Thyroid gland (tissue), 4 donors: ENCODE measurements around the gene YRDC. TPM values are rescaled to one million over a fixed set of nuclear protein-coding genes. Genes with fewer than 3 reads are reported as not detected.

Experiments used
- DNase-seq, 2 donors: peaks; one replicate each; pipeline ENCODE4 v3.0.0-alpha.2; 2019
- H3K27ac ChIP-seq, 3 donors: fragments of 200-600 bp; sonication (generic); 1 replicate in 2 of 3; 2 replicates in 1 of 3; pipeline ENCODE4 v1.5.1; 2016 to 2019; ENCODE audit warnings: mild to moderate bottlenecking in 1 of 3, moderate library complexity in 1 of 3
- H3K27me3 ChIP-seq: fragments of 200-600 bp; sonication (generic); one replicate; pipeline ENCODE4 v1.5.1; 2019
- H3K36me3 ChIP-seq, 2 donors: fragments of 200-600 bp; sonication (generic); one replicate each; pipeline ENCODE4 v1.5.1; 2016 to 2019
- H3K4me1 ChIP-seq, 2 donors: fragments of 200-600 bp; sonication (generic); one replicate each; pipeline ENCODE4 v1.5.1; 2017 to 2019
- H3K4me3 ChIP-seq, 3 donors: fragments of 200-600 bp; sonication (generic); replicated peaks in 1 of 3; 1 replicate in 2 of 3; 2 replicates in 1 of 3; pipeline ENCODE4 v1.5.1; 2016; ENCODE audit warnings: mild to moderate bottlenecking in 1 of 3
- H3K9me3 ChIP-seq: fragments of 200-600 bp; sonication (generic); one replicate; pipeline ENCODE4 v1.5.1; 2017
- CTCF ChIP-seq, 6 experiments: fragments of 200-600 bp in 3 of 6; fragments of 450-650 bp in 3 of 6; sonication (generic) in 3 of 6; IDR thresholded peaks; one replicate each; pipeline ENCODE4 v1.5.1; 2016 to 2019; ENCODE audit warnings: antibody characterized with exemption in 6 of 6, mild to moderate bottlenecking in 2 of 6, inconsistent platforms in 1 of 6, moderate library complexity in 1 of 6
- POLR2A ChIP-seq, 2 donors: fragments of 450-650 bp; IDR thresholded peaks; one replicate each; pipeline ENCODE4 v1.6.1; 2017; ENCODE audit warnings: antibody characterized with exemption in 2 of 2, mild to moderate bottlenecking in 2 of 2, moderate library complexity in 1 of 2
- WGBS, 2 donors: methylation state at CpG; one replicate each; pipeline ENCODE4 v1.1.5; 2017; 5-methylcytosine and 5-hydroxymethylcytosine counted together
- intact Hi-C: fragments of 100-400 bp; cut with DNase I; formaldehyde crosslinking; loops from one replicate; pipeline ENCODE4 v1.15.1; 2023
- total RNA-seq, 4 donors: library from RNA; depleted of rRNA; stranded (reverse); fragments of >200 nt; gene quantifications; one replicate each; pipeline ENCODE4 v1.2.3, GENCODE V29; 2016

YRDC gene
- total RNA-seq, 4 donors from 2014 or later, result 7.1 to 15.6 (median 10.9) TPM

GRCh38 chr1:37831809-37832208 is 23.8 kb upstream of the YRDC start:
- WGBS, 2 donors, result 90 to 96% methylated on average over 2 of the region's 2 CpGs
- no peak for DNase-seq
- no peaks in the 10 kb centered on the region for H3K4me1 ChIP-seq
- no peak overlapping the region for H3K4me3 ChIP-seq
- no peaks in the 10 kb centered on the region for H3K27me3 ChIP-seq
- no peak for TF ChIP-seq POLR2A (IDR thresholded peaks at IDR 0.05)
- no peak for TF ChIP-seq CTCF (IDR thresholded peaks at IDR 0.05)
- no peak overlapping the region for H3K27ac ChIP-seq
- H3K9me3 ChIP-seq, result no peaks in the 10 kb centered on the region
- peaks cover 37 to 39% of the 10 kb centered on the region in 2 donors for H3K36me3 ChIP-seq
- intact Hi-C loops, result no loop called here

- DNase-seq, result no peak
- intact Hi-C loops, result no loop called here
- Histone ChIP-seq H3K9me3 (no peaks in the 10 kb centered on the region), H3K4me1 (no peaks in the 10 kb centered on the region), H3K27ac (no peak overlapping the region), H3K4me3 (no peak overlapping the region), H3K27me3 (no peaks in the 10 kb centered on the region), H3K36me3 (peaks cover 34 to 39% of the 10 kb centered on the region in 2 donors)
- WGBS, 2 donors, result 95 to 96% methylated on average over 4 of the region's 4 CpGs
- TF ChIP-seq CTCF (IDR thresholded peaks at IDR 0.05), result no peak
These were observed 23.1 kb upstream of the YRDC start for GRCh38 chr1:37831109-37831508.

GRCh38 chr1:37828410-37829074 is 20.5 kb upstream of the YRDC start:
- no peak overlapping the region for H3K4me3 ChIP-seq
- no peaks in the 10 kb centered on the region for H3K4me1 ChIP-seq
- no peak overlapping the region for H3K27ac ChIP-seq
- no peak for DNase-seq
- no peak for TF ChIP-seq POLR2A (IDR thresholded peaks at IDR 0.05)
- no peak for TF ChIP-seq CTCF (IDR thresholded peaks at IDR 0.05)
- 90 to 96% methylated on average over 12 of the region's 12 CpGs for WGBS, 2 donors
- no peaks in the 10 kb centered on the region for H3K27me3 ChIP-seq
- intact Hi-C loops, result no loop called here
- H3K9me3 ChIP-seq, result no peaks in the 10 kb centered on the region
- peaks cover 16 to 22% of the 10 kb centered on the region in 2 donors for H3K36me3 ChIP-seq

- no peaks in the 10 kb centered on the region for H3K9me3 ChIP-seq
- no peak overlapping the region for H3K27ac ChIP-seq
- no peak overlapping the region for H3K4me3 ChIP-seq
- 82 to 90% methylated on average over 2 of the region's 2 CpGs for WGBS, 2 donors
- DNase-seq, result no peak
- no peaks in the 10 kb centered on the region for H3K27me3 ChIP-seq
- intact Hi-C loops, result no loop called here
- peaks cover 12 to 28% of the 10 kb centered on the region in 2 donors for H3K36me3 ChIP-seq
- TF ChIP-seq POLR2A (IDR thresholded peaks at IDR 0.05) (no peak), CTCF (IDR thresholded peaks at IDR 0.05) (no peak)
- H3K4me1 ChIP-seq, result no peaks in the 10 kb centered on the region
These were observed 17.5 kb upstream of the YRDC start for GRCh38 chr1:37825506-37825905.

- Histone ChIP-seq H3K36me3 (peaks cover 12 to 31% of the 10 kb centered on the region in 2 donors), H3K9me3 (no peaks in the 10 kb centered on the region), H3K4me3 (no peak overlapping the region), H3K4me1 (no peaks in the 10 kb centered on the region), H3K27ac (no peak overlapping the region), H3K27me3 (no peaks in the 10 kb centered on the region)
- no peak for DNase-seq
- 94 to 99% methylated on average over 2 of the region's 2 CpGs for WGBS, 2 donors
- intact Hi-C loops, result no loop called here
- no peak for TF ChIP-seq POLR2A (IDR thresholded peaks at IDR 0.05)
- TF ChIP-seq CTCF (IDR thresholded peaks at IDR 0.05), result no peak
These were observed 16.0 kb upstream of the YRDC start for GRCh38 chr1:37824001-37824400.
